ENCODE data around the gene RRP1B.

GRCh38 chr21:43658088-43658741 is 1.1 kb upstream of the RRP1B start:
- TF ChIP-seq ZNF274 (IDR thresholded peaks at IDR 0.05; ENCODE audit: low read depth, low read length) (no peak), SUZ12 (IDR thresholded peaks at IDR 0.05; ENCODE audit: extremely low read depth, insufficient read depth, insufficient read length) (no peak)
